Right lobe of liver (tissue), 6 donors: ENCODE data around the gene CSNK1A1. TPM values are rescaled to one million over a fixed set of nuclear protein-coding genes. Genes with fewer than 3 reads are reported as not detected.
A peak's percentile ranks its signal among the peaks of the same experiment; 100 is the strongest.

ENCODE experiments used
- ATAC-seq, 4 donors: fragments of 200-7000 bp; cut with Tn5 transposase; one replicate each; pipeline ENCODE4 v1.9.1; 2020; ENCODE audit warnings: mild to moderate bottlenecking in 4 of 4, moderate library complexity in 4 of 4
- DNase-seq, 3 donors: peaks; one replicate each; pipeline ENCODE4 v3.0.0-alpha.2; 2020
- H3K27ac ChIP-seq, 3 donors: fragments of 200-600 bp; one replicate each; pipeline ENCODE4 v1.8.0; 2022
- H3K27me3 ChIP-seq, 2 donors: fragments of 200-600 bp; one replicate each; pipeline ENCODE4 v1.8.0; 2022
- H3K36me3 ChIP-seq, 4 donors: fragments of 200-600 bp; sonication (generic) in 1 of 4; one replicate each; pipeline versions ENCODE4 v1.5.1 to v1.8.0; 2017 to 2022; ENCODE audit warnings: control low read depth in 1 of 4
- H3K4me1 ChIP-seq, 4 donors: fragments of 200-600 bp; sonication (generic) in 1 of 4; one replicate each; pipeline versions ENCODE4 v1.5.1 to v1.8.0; 2017 to 2022; ENCODE audit warnings: control low read depth in 1 of 4
- H3K4me3 ChIP-seq, 3 donors: fragments of 200-600 bp; one replicate each; pipeline ENCODE4 v1.8.0; 2022
- H3K9me3 ChIP-seq, 4 donors: fragments of 200-600 bp; sonication (generic) in 1 of 4; one replicate each; pipeline versions ENCODE4 v1.5.1 to v1.8.0; 2017 to 2022; ENCODE audit warnings: control low read depth in 1 of 4
- POLR2A ChIP-seq: fragments of 450-650 bp; IDR thresholded peaks from one replicate; pipeline ENCODE4 v1.6.1; 2017; ENCODE audit warnings: antibody characterized with exemption, mild to moderate bottlenecking
- WGBS: methylation state at CpG from one replicate; pipeline ENCODE4 v1.1.6; 2018; ENCODE audit warnings: low coverage, low lambda C conversion rate; ENCODE audit not compliant: insufficient coverage; ENCODE audit errors: missing lambda C conversion rate; 5-methylcytosine and 5-hydroxymethylcytosine counted together
- intact Hi-C, 2 donors: fragments of 100-400 bp; cut with DNase I; formaldehyde crosslinking; loops; one replicate each; pipeline versions ENCODE4 v1.11.2 to v1.14.1; 2022
- total RNA-seq, 6 experiments: library from RNA; depleted of rRNA in 2 of 6; stranded (reverse); fragments of >200 nt in 2 of 6; fragmentation: NEBNext Ultra II Directional in 3 of 6; extraction: Animal tissue kit (Norgen Biotek cat#: 25700) in 3 of 6; gene quantifications; one replicate each; pipeline versions ENCODE4 v1.1.0 to v1.2.4, GENCODE V29; 2016 to 2023
- TF ChIP-seq, protein P1 (sequence below), 4 donors: fragments of 200-600 bp in 3 of 4; fragments of 450-650 bp in 1 of 4; IDR thresholded peaks; one replicate each; pipeline versions ENCODE4 v1.5.1 to v1.8.0; 2016 to 2022; ENCODE audit warnings: antibody characterized with exemption in 4 of 4, mild to moderate bottlenecking in 2 of 4
- donor health status: DM: no; HTN: yes; CAD: no.
- donor health status: DM: no; HTN: no; CAD: no.
- donor health status: DM: no; HTN: no; CAD: no.
- donor health status: DM: no; HTN: yes; CAD: no.
- donor health status: DM: no; HTN: yes; CAD: no.

Gene CSNK1A1
- total RNA-seq, 6 experiments from 2014 or later = 79.7 to 87.1 (median 83.8) TPM

DNA sequence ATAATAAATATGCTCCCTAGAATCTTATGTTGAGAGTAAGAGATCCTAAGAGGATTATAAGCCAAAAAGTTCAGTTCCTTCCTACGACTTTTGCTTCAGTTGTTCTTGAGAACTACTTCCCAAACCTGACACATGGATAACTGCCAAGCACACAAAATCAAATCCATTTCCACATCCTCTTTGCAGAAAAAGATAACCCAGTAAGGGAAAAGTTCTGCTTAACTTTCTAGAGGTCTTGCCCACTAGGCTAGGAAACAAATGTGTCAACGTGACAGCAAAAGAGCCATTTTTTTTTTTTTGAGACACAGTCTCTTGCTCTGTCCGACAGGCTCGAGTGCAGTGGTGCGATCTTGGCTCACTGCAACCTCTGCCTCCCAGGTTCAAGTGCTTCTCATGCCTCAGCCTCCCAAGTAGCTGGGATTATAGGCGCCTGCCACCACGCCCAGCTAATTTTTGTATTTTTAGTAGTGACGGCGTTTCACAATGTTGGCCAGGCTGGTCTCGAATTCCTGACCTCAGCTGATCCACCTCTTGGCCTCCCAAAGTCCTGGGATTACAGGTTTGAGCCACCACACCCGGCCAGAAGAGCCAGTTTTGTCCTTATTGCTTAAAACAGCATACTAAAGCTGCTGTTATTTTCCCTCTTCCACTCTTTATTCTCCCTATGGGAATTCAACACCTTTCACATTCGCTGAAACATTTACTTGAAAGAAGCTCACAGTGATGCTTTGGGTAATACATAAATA, 24.2 kb downstream of the CSNK1A1 start:
- H3K9me3 ChIP-seq = no peaks in the 10 kb centered on the region
- no peaks in the 10 kb centered on the region for H3K27me3 ChIP-seq
- peaks cover 0 to 48% (median 14%) of the 10 kb centered on the region in 4 donors for H3K4me1 ChIP-seq
- ATAC-seq = peak; percentile 67 to 80 (median 75)
- intact Hi-C loops = no loop called here
- peaks cover 0 to 14% (median 1%) of the 10 kb centered on the region in 4 donors for H3K36me3 ChIP-seq
- DNase-seq = no peak
- H3K27ac ChIP-seq = peak overlapping the region in 2 of 3 donors; percentile 7 to 11
- 37% methylated on average over 12 of the region's 12 CpGs for WGBS
- TF ChIP-seq, protein P1, sequence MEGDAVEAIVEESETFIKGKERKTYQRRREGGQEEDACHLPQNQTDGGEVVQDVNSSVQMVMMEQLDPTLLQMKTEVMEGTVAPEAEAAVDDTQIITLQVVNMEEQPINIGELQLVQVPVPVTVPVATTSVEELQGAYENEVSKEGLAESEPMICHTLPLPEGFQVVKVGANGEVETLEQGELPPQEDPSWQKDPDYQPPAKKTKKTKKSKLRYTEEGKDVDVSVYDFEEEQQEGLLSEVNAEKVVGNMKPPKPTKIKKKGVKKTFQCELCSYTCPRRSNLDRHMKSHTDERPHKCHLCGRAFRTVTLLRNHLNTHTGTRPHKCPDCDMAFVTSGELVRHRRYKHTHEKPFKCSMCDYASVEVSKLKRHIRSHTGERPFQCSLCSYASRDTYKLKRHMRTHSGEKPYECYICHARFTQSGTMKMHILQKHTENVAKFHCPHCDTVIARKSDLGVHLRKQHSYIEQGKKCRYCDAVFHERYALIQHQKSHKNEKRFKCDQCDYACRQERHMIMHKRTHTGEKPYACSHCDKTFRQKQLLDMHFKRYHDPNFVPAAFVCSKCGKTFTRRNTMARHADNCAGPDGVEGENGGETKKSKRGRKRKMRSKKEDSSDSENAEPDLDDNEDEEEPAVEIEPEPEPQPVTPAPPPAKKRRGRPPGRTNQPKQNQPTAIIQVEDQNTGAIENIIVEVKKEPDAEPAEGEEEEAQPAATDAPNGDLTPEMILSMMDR (IDR thresholded peaks at IDR 0.05) = no peak
- no peak for TF ChIP-seq POLR2A
- no peak overlapping the region for H3K4me3 ChIP-seq

DNA sequence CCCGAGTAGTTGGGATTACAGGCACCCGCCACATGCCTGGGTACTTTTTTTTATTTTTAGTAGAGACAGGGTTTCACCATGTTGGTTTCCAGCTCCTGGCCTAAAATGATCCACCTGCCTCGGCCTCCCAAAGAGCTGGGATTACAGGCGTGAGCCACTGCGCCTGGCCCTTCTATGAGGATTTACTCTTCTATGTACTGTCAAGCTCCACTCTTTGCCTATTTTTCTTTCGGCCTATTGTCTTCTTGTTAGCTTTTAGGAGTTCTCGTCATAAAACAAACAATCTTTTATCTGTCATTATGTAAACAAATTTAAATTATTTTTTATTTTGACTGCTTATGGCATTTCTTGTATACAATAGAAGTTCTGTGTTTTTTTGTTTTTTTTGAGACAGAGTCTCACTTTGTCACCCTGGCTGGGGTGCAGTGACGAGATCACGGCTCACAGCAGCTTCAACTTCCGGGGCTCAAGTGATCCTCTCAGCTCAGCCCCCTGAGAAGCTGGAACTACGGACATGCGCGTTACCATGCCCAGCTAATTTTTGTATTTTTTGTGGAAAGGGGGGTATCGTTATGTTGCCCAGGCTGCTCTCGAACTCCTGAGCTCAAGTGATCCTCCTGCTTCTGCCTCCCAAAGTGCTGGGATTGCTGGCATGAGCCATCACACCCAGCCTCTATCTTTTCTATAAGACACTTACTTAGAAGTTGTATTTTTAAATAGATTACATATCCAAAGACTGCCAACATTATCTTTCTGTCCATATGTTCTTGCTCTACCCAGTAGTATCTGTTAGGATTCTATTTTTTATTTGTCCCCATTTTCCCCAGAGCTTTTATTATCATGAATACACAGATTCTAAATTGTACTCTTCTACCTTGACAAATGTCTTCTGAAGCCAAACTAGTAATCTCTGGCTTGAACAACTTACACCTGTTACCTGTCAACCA, 29.2 kb downstream of the CSNK1A1 start:
- TF ChIP-seq, protein P1 (IDR thresholded peaks at IDR 0.05) = no peak
- TF ChIP-seq POLR2A = no peak
- intact Hi-C loops = no loop called here
- H3K4me1 ChIP-seq = peaks cover 0 to 51% (median 13%) of the 10 kb centered on the region in 4 donors
- peaks cover 0 to 17% (median 1%) of the 10 kb centered on the region in 4 donors for H3K36me3 ChIP-seq
- H3K9me3 ChIP-seq = no peaks in the 10 kb centered on the region
- no peak for DNase-seq
- H3K27ac ChIP-seq = no peak overlapping the region
- 77% methylated on average over 11 of the region's 15 CpGs for WGBS
- no peaks in the 10 kb centered on the region for H3K27me3 ChIP-seq
- no peak overlapping the region for H3K4me3 ChIP-seq
- no peak for ATAC-seq

- no peak overlapping the region for H3K27ac ChIP-seq
Measured at GRCh38 chr5:149519601-149520000, 31.6 kb downstream of the CSNK1A1 start.

DNA sequence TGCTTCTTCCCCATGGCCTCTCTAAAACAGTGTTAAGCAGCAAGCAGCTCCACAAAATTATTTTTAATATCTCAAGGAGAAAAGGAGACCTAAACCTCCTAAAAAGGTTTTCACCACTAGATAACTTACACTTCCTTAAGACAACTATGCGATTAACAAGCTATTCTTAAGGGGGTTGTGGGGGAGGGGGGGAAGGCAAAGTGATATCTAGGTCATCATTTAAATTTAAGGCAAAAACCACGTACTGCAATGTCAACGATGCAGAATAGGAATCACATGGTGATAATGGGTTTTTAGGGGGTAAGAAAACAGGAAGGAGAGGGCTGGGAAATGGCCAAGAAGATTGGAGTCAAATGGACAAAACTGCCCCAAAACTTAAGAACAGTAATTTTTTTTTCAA, 32.6 kb downstream of the CSNK1A1 start:
- 32% methylated on average over 3 of the region's 3 CpGs for WGBS
- Histone ChIP-seq H3K4me1 (peaks cover 0 to 30% (median 11%) of the 10 kb centered on the region in 4 donors), H3K36me3 (peaks cover 0 to 9% (median 1%) of the 10 kb centered on the region in 4 donors), H3K4me3 (no peak overlapping the region), H3K27ac (no peak overlapping the region), H3K9me3 (no peaks in the 10 kb centered on the region), H3K27me3 (no peaks in the 10 kb centered on the region)
- intact Hi-C loops = no loop called here
- ATAC-seq (peak in 2 of 4 donors; percentile 20 to 53), DNase-seq (no peak)
- no peak for TF ChIP-seq POLR2A
- TF ChIP-seq, protein P1 (IDR thresholded peaks at IDR 0.05) = no peak

More at GRCh38 chr5:149519601-149520000, 31.6 kb downstream of the CSNK1A1 start:
- TF ChIP-seq, protein P1 (IDR thresholded peaks at IDR 0.05) = no peak
- no peak for TF ChIP-seq POLR2A
- H3K4me1 ChIP-seq = peaks cover 0 to 30% (median 11%) of the 10 kb centered on the region in 4 donors
- no peaks in the 10 kb centered on the region for H3K9me3 ChIP-seq
- DNase-seq = no peak
- H3K36me3 ChIP-seq = peaks cover 0 to 17% (median 1%) of the 10 kb centered on the region in 4 donors
- no peaks in the 10 kb centered on the region for H3K27me3 ChIP-seq
- ATAC-seq = peak in 2 of 4 donors; percentile 21 to 33
- intact Hi-C loops = no loop called here
- no peak overlapping the region for H3K4me3 ChIP-seq
